Motor neuron (in vitro differentiated cells): Measurements from ENCODE around the gene MRPL19. TPM values are rescaled to one million over a fixed set of nuclear protein-coding genes. Genes with fewer than 3 reads are reported as not detected.

ENCODE experiments used
- ATAC-seq, 8 experiments: fragments of 200-7000 bp; cut with Tn5 transposase; replicated peaks in 6 of 8; 2 replicates each; pipeline ENCODE4 v1.8.0; 2021; ENCODE audit warnings: mild to moderate bottlenecking in 8 of 8, moderate library complexity in 8 of 8
- H3K27ac ChIP-seq, 2 donors: fragments of 250-450 bp; sonication (Bioruptor Pico); 2 replicates each; pipeline ENCODE4 v1.9.0; 2021; ENCODE audit warnings: antibody characterized with exemption in 2 of 2, mild to moderate bottlenecking in 2 of 2, moderate library complexity in 1 of 2
- H3K4me1 ChIP-seq, 2 donors: fragments of 250-450 bp; sonication (Bioruptor Pico); replicated peaks in 1 of 2; 2 replicates each; pipeline ENCODE4 v1.6.1; 2021; ENCODE audit warnings: antibody characterized with exemption in 2 of 2, mild to moderate bottlenecking in 2 of 2, moderate library complexity in 1 of 2
- H3K4me3 ChIP-seq, 5 donors: fragments of 250-450 bp; sonication (Bioruptor Pico); 2 replicates each; pipeline ENCODE4 v1.9.0; 2021; ENCODE audit warnings: antibody characterized with exemption in 5 of 5, mild to moderate bottlenecking in 5 of 5, moderate library complexity in 4 of 5
- WGBS, 10 experiments: fragments of 450-650 bp; shearing (Covaris generic); methylation state at CpG; one replicate each; pipeline ENCODE4 v1.0.0; 2022; 5-methylcytosine and 5-hydroxymethylcytosine counted together
- in situ Hi-C, 9 experiments: fragments of 400-800 bp; cut with MboI; loops; one replicate each; pipeline ENCODE4 v1.15.0; 2021; ENCODE audit warnings: low sequenced_read_pairs in 9 of 9, low pct_unique_long_range_greater_than_20kb in 2 of 9; ENCODE audit not compliant: unreplicated experiment in 9 of 9
- total RNA-seq, 8 experiments: library from RNA; unstranded; fragments of 300-600 nt; gene quantifications; 2 replicates each; pipeline versions ENCODE4 v1.2.3 to v1.2.4, GENCODE V29; 2022

Gene MRPL19
- total RNA-seq, 8 experiments from 2014 or later: 22.2 to 66.5 (median 32.6) TPM

DNA sequence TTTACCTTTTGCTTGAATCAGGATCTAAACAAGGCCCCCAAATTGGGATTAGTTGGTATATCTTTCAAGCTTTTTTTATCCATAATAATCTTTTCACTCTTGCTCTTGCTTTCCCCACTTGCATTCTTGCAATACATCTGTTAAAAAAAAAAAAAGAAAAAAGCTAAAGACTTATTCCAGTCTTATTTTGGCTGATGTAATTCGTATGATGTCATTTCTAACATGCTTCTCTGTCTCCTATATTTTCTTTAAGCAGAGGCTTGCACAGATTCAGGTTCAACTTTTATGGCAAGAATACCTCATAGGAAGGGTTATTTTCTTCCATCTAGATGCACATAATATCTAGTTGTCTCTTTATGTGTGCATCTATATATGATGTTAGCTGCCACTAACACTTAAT is 73.9 kb downstream of the MRPL19 start:
- no peaks in the 10 kb centered on the region for H3K4me1 ChIP-seq
- WGBS, 10 experiments: 0 to 100% (median 75%) methylated on average over 1 of the region's 1 CpG
- H3K4me3 ChIP-seq: no peak overlapping the region
- ATAC-seq: no peak
- H3K27ac ChIP-seq: no peak overlapping the region
- in situ Hi-C loops: no loop called here

- no peak for ATAC-seq
- no peak overlapping the region for H3K27ac ChIP-seq
- H3K4me3 ChIP-seq: no peak overlapping the region
- H3K4me1 ChIP-seq: no peaks in the 10 kb centered on the region
- in situ Hi-C loops: no loop called here
Observed at GRCh38 chr2:75722687-75723086, 76.1 kb downstream of the MRPL19 start.

- Histone ChIP-seq H3K4me1 (no peaks in the 10 kb centered on the region), H3K27ac (no peak overlapping the region), H3K4me3 (no peak overlapping the region)
- ATAC-seq: no peak
- in situ Hi-C loops: no loop called here
- WGBS, 10 experiments: 56 to 100% (median 83%) methylated on average over 2 to 5 of the region's 6 CpGs; no CpG with 5 or more reads in 1 of the 10 experiments
Observed at GRCh38 chr2:75728614-75729419, 82.2 kb downstream of the MRPL19 start.

GRCh38 chr2:75729861-75730260 is 83.3 kb downstream of the MRPL19 start:
- no peak for ATAC-seq
- in situ Hi-C loops: no loop called here
- 22 to 100% (median 80%) methylated on average over 1 to 5 of the region's 5 CpGs for WGBS, 10 experiments

GRCh38 chr2:75736276-75736675 is 89.7 kb downstream of the MRPL19 start:
- Histone ChIP-seq H3K4me3 (no peak overlapping the region), H3K4me1 (no peaks in the 10 kb centered on the region), H3K27ac (no peak overlapping the region)
- ATAC-seq: no peak
- WGBS, 10 experiments: 0 to 100% (median 80%) methylated on average over 2 to 4 of the region's 4 CpGs; no CpG with 5 or more reads in 1 of the 10 experiments
- in situ Hi-C loops: no loop called here

More at GRCh38 chr2:75729861-75730260, 83.3 kb downstream of the MRPL19 start:
- Histone ChIP-seq H3K4me3 (no peak overlapping the region), H3K27ac (no peak overlapping the region), H3K4me1 (no peaks in the 10 kb centered on the region)

- H3K4me3 ChIP-seq: no peak overlapping the region
- in situ Hi-C loops: no loop called here
- WGBS, 10 experiments: no CpG with 5 or more reads among the region's 1 CpG
- no peaks in the 10 kb centered on the region for H3K4me1 ChIP-seq
- no peak for ATAC-seq
- H3K27ac ChIP-seq: no peak overlapping the region
Observed at GRCh38 chr2:75737961-75738360, 91.4 kb downstream of the MRPL19 start.

Other genes with a start within 250 kb of the MRPL19 start
- gene EVA1A, start 85.8 kb upstream of the MRPL19 start, total RNA-seq: 1 to 10 TPM in 7 of 8 experiments, under 1 TPM in 1; 0.36 to 9.0 (median 3.8) TPM
- 10 to 100 TPM; 13.2 to 29.8 (median 15.9) TPM for gene GCFC2, start 64.1 kb downstream of the MRPL19 start, total RNA-seq